OCI-LY1 (cell line): ENCODE results near the gene OR13C4.

Source experiments
- H2AFZ ChIP-seq: fragments of 200-600 bp; sonication (generic), shearing (Covaris generic); 2 replicates; pipeline ENCODE4 v1.6.0; 2014; ENCODE audit warnings: antibody characterized with exemption, mild to moderate bottlenecking, low read length
- H3F3A ChIP-seq: fragments of 200-600 bp; sonication (generic), shearing (Covaris generic); 2 replicates; pipeline ENCODE4 v1.6.0; 2014; ENCODE audit warnings: mild to moderate bottlenecking, antibody characterized with exemption, low read length, moderate library complexity; ENCODE audit not compliant: insufficient read depth
- H3K27ac ChIP-seq: fragments of 200-600 bp; sonication (generic); 2 replicates; pipeline ENCODE4 v1.5.1; 2014; ENCODE audit warnings: low read length, mixed run types, mild to moderate bottlenecking, low read depth; ENCODE audit not compliant: poor library complexity, severe bottlenecking
- H3K27me3 ChIP-seq: fragments of 200-600 bp; sonication (generic); 2 replicates; pipeline ENCODE4 v1.6.0; 2014; ENCODE audit warnings: antibody characterized with exemption, mild to moderate bottlenecking, low read length, moderate library complexity; ENCODE audit not compliant: insufficient read depth
- H3K36me3 ChIP-seq: fragments of 200-600 bp; sonication (generic); 2 replicates; pipeline ENCODE4 v1.6.1; 2014; ENCODE audit warnings: mild to moderate bottlenecking, antibody characterized with exemption, low read length, moderate library complexity, mixed read lengths; ENCODE audit not compliant: insufficient read depth
- H3K4me1 ChIP-seq: fragments of 200-600 bp; sonication (generic); 2 replicates; pipeline ENCODE4 v1.5.1; 2014; ENCODE audit warnings: mild to moderate bottlenecking, low read length, moderate library complexity; ENCODE audit not compliant: insufficient read depth, severe bottlenecking
- H3K4me2 ChIP-seq: fragments of 200-600 bp; sonication (generic), shearing (Covaris generic); 2 replicates; pipeline ENCODE4 v1.6.1; 2014; ENCODE audit warnings: low read length
- H3K4me3 ChIP-seq: fragments of 200-600 bp; sonication (generic); 2 replicates; pipeline ENCODE4 v1.5.1; 2014; ENCODE audit warnings: low read length, low read depth, mild to moderate bottlenecking, mixed read lengths; ENCODE audit not compliant: poor library complexity, severe bottlenecking
- H3K79me2 ChIP-seq: fragments of 200-600 bp; shearing (Covaris generic); 2 replicates; pipeline ENCODE4 v1.6.1; 2016; ENCODE audit warnings: mixed run types, low read length, mixed read lengths; ENCODE audit not compliant: insufficient read depth
- H3K9ac ChIP-seq: fragments of 200-600 bp; sonication (generic), shearing (Covaris generic); 2 replicates; pipeline ENCODE4 v1.6.1; 2014; ENCODE audit warnings: mild to moderate bottlenecking, low read length, mixed read lengths
- H3K9me2 ChIP-seq: fragments of 200-600 bp; sonication (generic), shearing (Covaris generic); 2 replicates; pipeline ENCODE4 v1.6.1; 2014; ENCODE audit warnings: low read depth, mild to moderate bottlenecking, low read length, mixed read lengths
- H3K9me3 ChIP-seq: fragments of 200-600 bp; shearing (Covaris generic); 2 replicates; pipeline ENCODE4 v1.6.1; 2014; ENCODE audit warnings: low read length, mixed read lengths
- H4K20me1 ChIP-seq: fragments of 200-600 bp; sonication (generic), shearing (Covaris generic); 2 replicates; pipeline ENCODE4 v1.6.0; 2016; ENCODE audit warnings: mild to moderate bottlenecking, low read length; ENCODE audit not compliant: insufficient read depth
- EZH2 ChIP-seq: fragments of 200-600 bp; sonication (generic), shearing (Covaris generic); IDR thresholded peaks from 2 replicates; pipeline ENCODE4 v1.8.0; 2017; ENCODE audit warnings: borderline replicate concordance, mixed run types, mild to moderate bottlenecking, antibody characterized with exemption, low read length, moderate library complexity, mixed read lengths
- TF ChIP-seq, protein P1 (sequence below): fragments of 200-600 bp; sonication (generic), shearing (Covaris generic); IDR thresholded peaks from 2 replicates; pipeline ENCODE4 v1.5.1; 2017; ENCODE audit warnings: mild to moderate bottlenecking, antibody characterized with exemption, low read length, moderate library complexity, mixed read lengths

The OR13C4 gene

GRCh38 chr9:104568868-104569267 lies 41.9 kb upstream of the OR13C4 start, which contains the start of gene OR13C8:
Gene OR13C8, plus strand, starts transcription at chr9:104569168. Its CDS starts 0 bp downstream, at chr9:104569168.
- no peaks in the 10 kb centered on the region for H3F3A ChIP-seq
- H3K9me3 ChIP-seq = no peaks in the 10 kb centered on the region
- no peaks in the 10 kb centered on the region for H4K20me1 ChIP-seq
- H3K27ac ChIP-seq = no peak within 1 kb of the TSS
- H3K4me2 ChIP-seq = no peak within 1 kb of the TSS
- no peaks in the 10 kb centered on the region for H3K27me3 ChIP-seq
- H3K4me1 ChIP-seq = no peaks in the 10 kb centered on the region
- no peak within 1 kb of the TSS for H3K9ac ChIP-seq
- H3K4me3 ChIP-seq = no peak within 1 kb of the TSS
- no peak within 1 kb of the TSS for H2AFZ ChIP-seq
- no peak for TF ChIP-seq EZH2
- TF ChIP-seq, protein P1, sequence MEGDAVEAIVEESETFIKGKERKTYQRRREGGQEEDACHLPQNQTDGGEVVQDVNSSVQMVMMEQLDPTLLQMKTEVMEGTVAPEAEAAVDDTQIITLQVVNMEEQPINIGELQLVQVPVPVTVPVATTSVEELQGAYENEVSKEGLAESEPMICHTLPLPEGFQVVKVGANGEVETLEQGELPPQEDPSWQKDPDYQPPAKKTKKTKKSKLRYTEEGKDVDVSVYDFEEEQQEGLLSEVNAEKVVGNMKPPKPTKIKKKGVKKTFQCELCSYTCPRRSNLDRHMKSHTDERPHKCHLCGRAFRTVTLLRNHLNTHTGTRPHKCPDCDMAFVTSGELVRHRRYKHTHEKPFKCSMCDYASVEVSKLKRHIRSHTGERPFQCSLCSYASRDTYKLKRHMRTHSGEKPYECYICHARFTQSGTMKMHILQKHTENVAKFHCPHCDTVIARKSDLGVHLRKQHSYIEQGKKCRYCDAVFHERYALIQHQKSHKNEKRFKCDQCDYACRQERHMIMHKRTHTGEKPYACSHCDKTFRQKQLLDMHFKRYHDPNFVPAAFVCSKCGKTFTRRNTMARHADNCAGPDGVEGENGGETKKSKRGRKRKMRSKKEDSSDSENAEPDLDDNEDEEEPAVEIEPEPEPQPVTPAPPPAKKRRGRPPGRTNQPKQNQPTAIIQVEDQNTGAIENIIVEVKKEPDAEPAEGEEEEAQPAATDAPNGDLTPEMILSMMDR = no peak
- no peaks in the 10 kb centered on the region for H3K79me2 ChIP-seq
- no peaks in the 10 kb centered on the region for H3K36me3 ChIP-seq
- no peaks in the 10 kb centered on the region for H3K9me2 ChIP-seq

DNA sequence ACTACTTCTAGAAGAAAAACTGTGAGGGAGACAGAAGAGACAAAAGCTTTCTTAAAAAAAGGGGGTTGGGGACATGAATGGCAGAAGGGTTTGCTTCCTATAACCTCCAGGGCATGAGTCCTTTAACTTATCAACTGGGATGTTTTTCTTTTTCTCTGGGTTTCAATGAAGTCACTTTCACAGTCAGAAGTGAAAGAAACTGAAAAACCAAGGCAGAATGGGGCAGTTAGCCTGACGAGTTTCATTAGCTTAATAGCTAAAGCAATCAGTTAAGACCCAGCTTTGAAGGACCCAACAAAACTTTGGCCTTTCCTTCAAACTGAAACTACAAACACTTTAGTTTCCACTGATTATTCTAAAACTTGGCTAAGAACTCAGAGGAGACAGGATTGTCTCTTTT lies 37.3 kb upstream of the OR13C4 start:
- no peak for TF ChIP-seq EZH2
- TF ChIP-seq, protein P1 = no peak
- H3K27ac ChIP-seq = no peak overlapping the region
- no peaks in the 10 kb centered on the region for H3K9me2 ChIP-seq
- H4K20me1 ChIP-seq = no peaks in the 10 kb centered on the region
- H2AFZ ChIP-seq = no peak overlapping the region
- H3K4me3 ChIP-seq = no peak overlapping the region
- no peak overlapping the region for H3K4me2 ChIP-seq
- H3K9ac ChIP-seq = no peak overlapping the region
- H3K27me3 ChIP-seq = no peaks in the 10 kb centered on the region
- no peaks in the 10 kb centered on the region for H3F3A ChIP-seq
- no peaks in the 10 kb centered on the region for H3K79me2 ChIP-seq
- no peaks in the 10 kb centered on the region for H3K9me3 ChIP-seq
- H3K36me3 ChIP-seq = no peaks in the 10 kb centered on the region
- no peaks in the 10 kb centered on the region for H3K4me1 ChIP-seq

DNA sequence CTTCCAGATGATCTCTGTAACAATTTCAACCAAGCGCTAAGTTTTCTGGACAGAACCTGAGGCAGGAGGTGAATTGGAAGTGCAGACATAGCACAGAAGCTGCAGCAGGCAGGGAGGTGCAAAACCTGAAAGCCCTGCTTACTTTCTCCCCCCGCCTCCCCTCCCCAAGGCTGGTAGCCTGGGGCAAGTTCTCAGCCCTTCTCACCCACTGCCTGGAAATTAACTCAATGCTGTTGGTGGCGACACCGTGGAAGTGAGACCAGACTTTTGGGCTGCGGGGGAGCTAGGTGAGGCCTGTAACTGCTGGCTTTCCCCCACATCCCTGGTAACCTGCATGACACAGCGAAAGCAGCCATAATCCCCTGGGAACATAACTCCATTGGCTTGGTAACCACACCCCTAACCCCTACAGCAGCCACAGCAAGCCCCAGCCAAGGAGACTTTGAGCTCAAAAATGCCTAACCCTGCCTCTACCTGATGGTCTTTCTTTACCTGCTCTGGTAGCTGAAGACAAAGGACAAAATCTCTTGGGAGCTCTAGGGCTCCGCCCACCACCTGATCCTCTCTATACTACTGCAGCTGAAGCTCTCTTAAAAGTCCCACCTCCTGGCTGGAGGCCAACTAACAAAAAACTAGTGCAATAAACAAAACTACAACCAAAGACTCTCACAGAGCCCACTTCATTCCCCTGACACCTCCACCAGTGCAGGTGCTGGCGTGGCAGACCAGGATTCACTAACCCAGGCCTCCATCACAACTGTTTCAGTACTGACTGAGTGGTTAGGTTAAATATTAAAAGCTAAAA lies 30.0 kb upstream of the OR13C4 start:
- H3F3A ChIP-seq = no peaks in the 10 kb centered on the region
- H3K79me2 ChIP-seq = no peaks in the 10 kb centered on the region
- no peak overlapping the region for H3K9ac ChIP-seq
- no peak overlapping the region for H3K27ac ChIP-seq
- TF ChIP-seq, protein P1 = no peak
- TF ChIP-seq EZH2 = no peak
- no peaks in the 10 kb centered on the region for H3K9me2 ChIP-seq
- H3K9me3 ChIP-seq = no peaks in the 10 kb centered on the region
- H3K4me3 ChIP-seq = no peak overlapping the region
- no peaks in the 10 kb centered on the region for H3K27me3 ChIP-seq
- no peaks in the 10 kb centered on the region for H3K36me3 ChIP-seq
- H4K20me1 ChIP-seq = no peaks in the 10 kb centered on the region
- no peaks in the 10 kb centered on the region for H3K4me1 ChIP-seq
- H2AFZ ChIP-seq = no peak overlapping the region
- no peak overlapping the region for H3K4me2 ChIP-seq
